ENCODE measurements around the gene CCDC141. TPM values are rescaled to one million over a fixed set of nuclear protein-coding genes. Genes with fewer than 3 reads are reported as not detected.

Gene CCDC141
- total RNA-seq, 1 donor from 2014 or later, result 25.7 TPM

DNA sequence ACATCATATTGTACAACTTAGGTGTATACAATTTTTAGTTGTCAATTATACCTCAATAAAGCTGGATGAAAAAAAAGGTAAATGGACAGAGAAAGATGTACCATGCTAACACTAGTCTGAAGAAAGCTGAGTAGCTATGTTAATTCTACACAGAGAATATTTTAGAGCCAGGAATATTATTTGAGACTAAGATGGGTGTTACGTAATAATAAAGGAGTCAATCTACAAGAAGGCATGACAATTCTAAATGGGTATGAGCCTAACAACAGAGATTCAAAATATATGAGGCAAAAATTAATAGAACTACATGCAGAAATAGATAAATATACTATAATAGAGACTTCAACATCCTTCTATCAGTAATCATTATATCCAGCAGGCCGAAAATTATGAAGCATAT is 69.1 kb downstream of the CCDC141 start:
- no peak for ATAC-seq
- H3K27ac ChIP-seq, result no peak overlapping the region
- H3K4me3 ChIP-seq, result no peak overlapping the region
- TF ChIP-seq, protein P1, sequence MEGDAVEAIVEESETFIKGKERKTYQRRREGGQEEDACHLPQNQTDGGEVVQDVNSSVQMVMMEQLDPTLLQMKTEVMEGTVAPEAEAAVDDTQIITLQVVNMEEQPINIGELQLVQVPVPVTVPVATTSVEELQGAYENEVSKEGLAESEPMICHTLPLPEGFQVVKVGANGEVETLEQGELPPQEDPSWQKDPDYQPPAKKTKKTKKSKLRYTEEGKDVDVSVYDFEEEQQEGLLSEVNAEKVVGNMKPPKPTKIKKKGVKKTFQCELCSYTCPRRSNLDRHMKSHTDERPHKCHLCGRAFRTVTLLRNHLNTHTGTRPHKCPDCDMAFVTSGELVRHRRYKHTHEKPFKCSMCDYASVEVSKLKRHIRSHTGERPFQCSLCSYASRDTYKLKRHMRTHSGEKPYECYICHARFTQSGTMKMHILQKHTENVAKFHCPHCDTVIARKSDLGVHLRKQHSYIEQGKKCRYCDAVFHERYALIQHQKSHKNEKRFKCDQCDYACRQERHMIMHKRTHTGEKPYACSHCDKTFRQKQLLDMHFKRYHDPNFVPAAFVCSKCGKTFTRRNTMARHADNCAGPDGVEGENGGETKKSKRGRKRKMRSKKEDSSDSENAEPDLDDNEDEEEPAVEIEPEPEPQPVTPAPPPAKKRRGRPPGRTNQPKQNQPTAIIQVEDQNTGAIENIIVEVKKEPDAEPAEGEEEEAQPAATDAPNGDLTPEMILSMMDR (IDR thresholded peaks at IDR 0.05), result no peak
- H3K9me3 ChIP-seq, result no peaks in the 10 kb centered on the region
- intact Hi-C loops (cut with DNase I), result no loop called here
- DNase-seq, result no peak
- no peaks in the 10 kb centered on the region for H3K27me3 ChIP-seq
- no peaks in the 10 kb centered on the region for H3K4me1 ChIP-seq
- H3K36me3 ChIP-seq, result no peaks in the 10 kb centered on the region

DNA sequence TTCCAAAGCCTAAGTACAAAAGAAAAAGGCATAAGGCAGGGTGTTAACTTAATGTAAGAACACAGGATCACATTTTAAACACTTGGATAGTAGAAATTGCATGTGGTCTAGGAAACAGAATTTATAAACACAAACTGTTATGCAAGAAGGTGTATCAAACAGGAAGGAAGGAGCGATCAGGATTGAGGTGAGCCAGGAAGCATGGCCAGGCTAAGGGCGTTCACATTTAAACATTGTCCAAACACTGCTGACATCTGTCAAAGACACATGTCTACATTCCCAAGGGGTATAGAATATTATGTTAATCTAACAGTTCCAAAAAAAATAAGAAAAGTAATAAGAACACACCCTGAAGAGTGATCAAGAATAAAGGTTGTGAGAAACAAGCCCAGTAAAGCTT is 71.3 kb downstream of the CCDC141 start:
- Histone ChIP-seq H3K4me1 (no peaks in the 10 kb centered on the region), H3K4me3 (no peak overlapping the region), H3K9me3 (no peaks in the 10 kb centered on the region), H3K27ac (no peak overlapping the region), H3K27me3 (no peaks in the 10 kb centered on the region), H3K36me3 (no peaks in the 10 kb centered on the region)
- DNase-seq (no peak), ATAC-seq (no peak)
- intact Hi-C loops (cut with DNase I), result no loop called here
- TF ChIP-seq, protein P1 (IDR thresholded peaks at IDR 0.05), result no peak

DNA sequence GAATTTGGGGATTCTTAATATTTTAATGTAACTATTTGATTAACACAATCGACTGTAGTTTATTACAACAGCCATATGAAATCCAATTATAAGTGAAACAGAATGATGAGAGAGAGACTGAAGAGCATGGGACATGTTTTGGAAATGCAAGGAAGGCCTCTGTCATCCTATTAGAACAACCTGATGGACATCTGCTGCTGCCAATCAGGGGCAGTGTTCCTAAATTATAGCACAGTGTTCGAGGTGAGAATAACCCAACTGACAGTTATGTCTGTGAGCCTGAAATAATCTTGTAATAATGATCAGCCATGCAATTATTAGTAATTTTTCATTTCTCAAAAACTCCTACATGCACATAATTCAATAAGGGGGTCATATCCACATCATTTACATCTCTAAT is 73.6 kb downstream of the CCDC141 start:
- no peak for DNase-seq
- Histone ChIP-seq H3K27ac (no peak overlapping the region), H3K4me1 (no peaks in the 10 kb centered on the region), H3K4me3 (no peak overlapping the region), H3K36me3 (no peaks in the 10 kb centered on the region), H3K27me3 (no peaks in the 10 kb centered on the region), H3K9me3 (no peaks in the 10 kb centered on the region)
- intact Hi-C loops (cut with DNase I), result no loop called here
- TF ChIP-seq, protein P1 (IDR thresholded peaks at IDR 0.05), result no peak
- no peak for ATAC-seq

DNA sequence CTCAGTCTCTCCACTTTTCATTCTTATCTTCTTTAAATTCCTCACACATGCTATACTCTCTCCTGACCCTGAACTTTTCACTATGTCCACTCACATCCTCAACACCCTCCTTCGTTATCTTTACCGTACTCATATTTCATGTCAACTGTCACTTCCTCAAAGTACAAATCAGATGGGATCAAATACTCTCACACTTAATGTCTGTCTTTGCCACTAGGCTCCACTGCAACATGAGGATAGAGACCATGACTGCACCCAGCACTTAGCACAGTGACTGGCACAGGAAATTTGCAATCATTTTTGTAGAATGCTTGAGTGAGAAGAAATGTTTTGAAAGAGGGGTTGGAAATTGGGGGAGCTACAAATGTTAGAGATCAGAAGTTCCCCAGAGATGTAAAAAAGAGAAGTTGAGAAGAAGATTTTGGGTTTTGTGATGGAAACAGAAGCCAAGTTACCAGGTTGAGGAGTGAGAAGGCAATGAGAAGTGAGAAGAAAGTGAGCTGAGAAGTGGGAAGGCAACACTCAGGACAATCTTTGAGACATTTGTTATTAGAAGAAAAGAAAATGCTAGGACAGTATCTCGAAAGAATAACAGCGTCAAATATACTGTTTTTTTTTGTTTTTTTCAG is 87.0 kb downstream of the CCDC141 start:
- DNase-seq (no peak), ATAC-seq (no peak)
- TF ChIP-seq, protein P1 (IDR thresholded peaks at IDR 0.05), result no peak
- Histone ChIP-seq H3K27ac (no peak overlapping the region), H3K27me3 (no peaks in the 10 kb centered on the region), H3K4me3 (no peak overlapping the region), H3K4me1 (no peaks in the 10 kb centered on the region), H3K36me3 (no peaks in the 10 kb centered on the region), H3K9me3 (no peaks in the 10 kb centered on the region)
- intact Hi-C loops (cut with DNase I), result no loop called here

DNA sequence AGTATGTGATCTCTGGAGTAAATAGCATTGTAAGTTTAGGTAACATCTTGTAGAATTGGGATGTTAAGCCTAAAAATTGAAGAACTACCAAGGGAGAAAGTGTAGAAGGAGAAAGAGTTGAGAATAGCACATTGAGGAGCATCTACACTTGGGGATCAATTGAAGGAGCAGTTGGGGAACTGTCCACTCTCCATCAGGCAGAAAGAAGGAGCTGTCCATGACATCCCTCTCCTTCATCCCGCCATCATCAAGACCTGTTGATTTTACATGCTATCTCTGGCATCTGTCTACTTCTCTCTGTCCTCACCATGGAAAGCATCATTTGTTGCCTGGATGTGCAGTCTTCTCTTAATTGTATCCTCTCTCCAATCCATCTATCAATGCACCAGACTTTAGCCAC is 87.8 kb downstream of the CCDC141 start:
- H3K4me3 ChIP-seq, result no peak overlapping the region
- H3K4me1 ChIP-seq, result no peaks in the 10 kb centered on the region
- no peak for DNase-seq
- no peaks in the 10 kb centered on the region for H3K36me3 ChIP-seq
- TF ChIP-seq, protein P1 (IDR thresholded peaks at IDR 0.05), result no peak
- H3K27ac ChIP-seq, result no peak overlapping the region
- H3K27me3 ChIP-seq, result no peaks in the 10 kb centered on the region
- intact Hi-C loops (cut with DNase I), result no loop called here
- ATAC-seq, result no peak
- H3K9me3 ChIP-seq, result no peaks in the 10 kb centered on the region

DNA sequence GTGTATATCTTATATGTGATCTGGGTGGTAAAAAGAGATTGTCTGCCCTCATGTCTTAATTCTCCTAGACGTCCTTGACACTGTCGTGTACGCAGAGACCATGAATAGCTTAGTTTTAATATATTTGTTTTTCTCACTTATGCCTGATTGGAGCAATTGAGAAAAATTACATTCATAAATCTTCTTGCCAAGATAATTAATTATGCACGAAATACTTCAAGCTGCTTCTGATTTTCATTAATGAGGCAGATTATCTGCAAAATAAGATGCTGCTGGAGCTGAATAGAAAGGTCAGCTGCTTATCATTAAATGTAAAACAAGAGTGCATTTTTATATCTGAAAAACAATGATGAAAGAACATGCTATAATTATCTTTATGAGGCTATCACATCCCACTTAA is 95.9 kb downstream of the CCDC141 start:
- H3K27ac ChIP-seq, result no peak overlapping the region
- intact Hi-C loops (cut with DNase I), result no loop called here
- H3K4me1 ChIP-seq, result no peaks in the 10 kb centered on the region
- no peak overlapping the region for H3K4me3 ChIP-seq
- DNase-seq (no peak), ATAC-seq (no peak)
- H3K36me3 ChIP-seq, result no peaks in the 10 kb centered on the region
- no peaks in the 10 kb centered on the region for H3K27me3 ChIP-seq
- no peaks in the 10 kb centered on the region for H3K9me3 ChIP-seq
- TF ChIP-seq, protein P1 (IDR thresholded peaks at IDR 0.05), result no peak
